Measurements from ENCODE around the gene GDI2. TPM values are rescaled to one million over a fixed set of nuclear protein-coding genes. Genes with fewer than 3 reads are reported as not detected.

GDI2 gene
- total RNA-seq, 4 donors from 2014 or later = 194 to 233 (median 210) TPM

GRCh38 chr10:5805260-5805659 is 8.0 kb downstream of the GDI2 start:
- H3K36me3 ChIP-seq = peaks cover 0 to 9% (median 4%) of the 10 kb centered on the region in 4 donors
- H3K27me3 ChIP-seq = no peaks in the 10 kb centered on the region
- intact Hi-C loops (cut with DNase I) = no loop called here
- no peaks in the 10 kb centered on the region for H3K9me3 ChIP-seq
- no peak overlapping the region for H3K4me3 ChIP-seq
- H3K27ac ChIP-seq (replicated peaks in 1 of 4) = no peak overlapping the region
- TF ChIP-seq POLR2A (IDR thresholded peaks at IDR 0.05; ENCODE audit: low read depth) (no peak), EP300 (IDR thresholded peaks at IDR 0.05) (no peak), POLR2AphosphoS5 (IDR thresholded peaks at IDR 0.05) (no peak), CTCF (IDR thresholded peaks at IDR 0.05) (no peak)
- DNase-seq (ENCODE audit: extremely low spot score) = no peak
- H3K4me1 ChIP-seq = peaks cover 25 to 53% (median 44%) of the 10 kb centered on the region in 4 donors
- WGBS = 90% methylated on average over 2 of the region's 2 CpGs

GRCh38 chr10:5804386-5804785 is 8.8 kb downstream of the GDI2 start:
- no peak for DNase-seq (ENCODE audit: extremely low spot score)
- Histone ChIP-seq H3K4me3 (no peak overlapping the region), H3K27me3 (no peaks in the 10 kb centered on the region), H3K27ac (replicated peaks in 1 of 4) (no peak overlapping the region), H3K4me1 (peaks cover 18 to 44% (median 36%) of the 10 kb centered on the region in 4 donors), H3K9me3 (no peaks in the 10 kb centered on the region), H3K36me3 (peaks cover 3 to 17% (median 12%) of the 10 kb centered on the region in 4 donors)
- no peak for TF ChIP-seq EP300 (IDR thresholded peaks at IDR 0.05)
- TF ChIP-seq CTCF (IDR thresholded peaks at IDR 0.05) = no peak
- TF ChIP-seq POLR2AphosphoS5 (IDR thresholded peaks at IDR 0.05) = no peak
- no peak for TF ChIP-seq POLR2A (IDR thresholded peaks at IDR 0.05; ENCODE audit: low read depth)
- WGBS = 90% methylated on average over 4 of the region's 4 CpGs
- intact Hi-C loops (cut with DNase I) = no loop called here

- Histone ChIP-seq H3K36me3 (peaks cover 13 to 53% (median 43%) of the 10 kb centered on the region in 4 donors), H3K9me3 (no peaks in the 10 kb centered on the region), H3K27ac (replicated peaks in 1 of 4) (no peak overlapping the region), H3K4me3 (no peak overlapping the region), H3K27me3 (no peaks in the 10 kb centered on the region), H3K4me1 (peaks cover 0 to 14% (median 1%) of the 10 kb centered on the region in 4 donors)
- intact Hi-C loops (cut with DNase I) = no loop called here
- TF ChIP-seq CTCF (IDR thresholded peaks at IDR 0.05) = no peak
- TF ChIP-seq EP300 (IDR thresholded peaks at IDR 0.05) = no peak
- no peak for TF ChIP-seq POLR2AphosphoS5 (IDR thresholded peaks at IDR 0.05)
- TF ChIP-seq POLR2A (IDR thresholded peaks at IDR 0.05; ENCODE audit: low read depth) = no peak
- no peak for DNase-seq (ENCODE audit: extremely low spot score)
- 97% methylated on average over 3 of the region's 3 CpGs for WGBS
Observed at GRCh38 chr10:5800782-5801181, 12.5 kb downstream of the GDI2 start.

- H3K36me3 ChIP-seq = peaks cover 38 to 100% (median 89%) of the 10 kb centered on the region in 4 donors
- no peak overlapping the region for H3K27ac ChIP-seq (replicated peaks in 1 of 4)
- no peaks in the 10 kb centered on the region for H3K27me3 ChIP-seq
- no peak for DNase-seq (ENCODE audit: extremely low spot score)
- H3K4me3 ChIP-seq = no peak overlapping the region
- no peak for TF ChIP-seq POLR2AphosphoS5 (IDR thresholded peaks at IDR 0.05)
- TF ChIP-seq CTCF (IDR thresholded peaks at IDR 0.05) = no peak
- TF ChIP-seq EP300 (IDR thresholded peaks at IDR 0.05) = no peak
- no peak for TF ChIP-seq POLR2A (IDR thresholded peaks at IDR 0.05; ENCODE audit: low read depth)
- no peaks in the 10 kb centered on the region for H3K9me3 ChIP-seq
- WGBS = 91% methylated on average over 3 of the region's 3 CpGs
- intact Hi-C loops (cut with DNase I) = no loop called here
- no peaks in the 10 kb centered on the region for H3K4me1 ChIP-seq
Observed at GRCh38 chr10:5794236-5794635, 19.0 kb downstream of the GDI2 start.

GRCh38 chr10:5789626-5790025 is 23.6 kb downstream of the GDI2 start:
- no peaks in the 10 kb centered on the region for H3K9me3 ChIP-seq
- peaks cover 39 to 100% (median 85%) of the 10 kb centered on the region in 4 donors for H3K36me3 ChIP-seq
- H3K4me1 ChIP-seq = peaks cover 0 to 15% (median 13%) of the 10 kb centered on the region in 4 donors
- WGBS = 81% methylated on average over 2 of the region's 2 CpGs
- no peaks in the 10 kb centered on the region for H3K27me3 ChIP-seq
- TF ChIP-seq POLR2A (IDR thresholded peaks at IDR 0.05; ENCODE audit: low read depth) (no peak), POLR2AphosphoS5 (IDR thresholded peaks at IDR 0.05) (no peak), CTCF (IDR thresholded peaks at IDR 0.05) (no peak), EP300 (IDR thresholded peaks at IDR 0.05) (no peak)
- no peak overlapping the region for H3K4me3 ChIP-seq
- intact Hi-C loops (cut with DNase I) = no loop called here
- DNase-seq (ENCODE audit: extremely low spot score) = no peak
- no peak overlapping the region for H3K27ac ChIP-seq (replicated peaks in 1 of 4)

All from esophagus muscularis mucosa (tissue), 4 donors.